ENCODE measurements around the gene LDLRAD4.

GRCh38 chr18:13486686-13487085 is 268.1 kb downstream of the LDLRAD4 start:
- TF ChIP-seq, protein P1, sequence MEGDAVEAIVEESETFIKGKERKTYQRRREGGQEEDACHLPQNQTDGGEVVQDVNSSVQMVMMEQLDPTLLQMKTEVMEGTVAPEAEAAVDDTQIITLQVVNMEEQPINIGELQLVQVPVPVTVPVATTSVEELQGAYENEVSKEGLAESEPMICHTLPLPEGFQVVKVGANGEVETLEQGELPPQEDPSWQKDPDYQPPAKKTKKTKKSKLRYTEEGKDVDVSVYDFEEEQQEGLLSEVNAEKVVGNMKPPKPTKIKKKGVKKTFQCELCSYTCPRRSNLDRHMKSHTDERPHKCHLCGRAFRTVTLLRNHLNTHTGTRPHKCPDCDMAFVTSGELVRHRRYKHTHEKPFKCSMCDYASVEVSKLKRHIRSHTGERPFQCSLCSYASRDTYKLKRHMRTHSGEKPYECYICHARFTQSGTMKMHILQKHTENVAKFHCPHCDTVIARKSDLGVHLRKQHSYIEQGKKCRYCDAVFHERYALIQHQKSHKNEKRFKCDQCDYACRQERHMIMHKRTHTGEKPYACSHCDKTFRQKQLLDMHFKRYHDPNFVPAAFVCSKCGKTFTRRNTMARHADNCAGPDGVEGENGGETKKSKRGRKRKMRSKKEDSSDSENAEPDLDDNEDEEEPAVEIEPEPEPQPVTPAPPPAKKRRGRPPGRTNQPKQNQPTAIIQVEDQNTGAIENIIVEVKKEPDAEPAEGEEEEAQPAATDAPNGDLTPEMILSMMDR (IDR thresholded peaks at IDR 0.05): no peak
- TF ChIP-seq POLR2A (IDR thresholded peaks at IDR 0.05): no peak
